ENCODE results near the gene PDAP1. TPM values are rescaled to one million over a fixed set of nuclear protein-coding genes. Genes with fewer than 3 reads are reported as not detected.

PDAP1 gene
- total and polyA plus RNA-seq, 2 of the 13 experiments (the other 11 are each of a cell fraction or from before 2014, with no cell fraction given) = 13.0 to 100 TPM

DNA sequence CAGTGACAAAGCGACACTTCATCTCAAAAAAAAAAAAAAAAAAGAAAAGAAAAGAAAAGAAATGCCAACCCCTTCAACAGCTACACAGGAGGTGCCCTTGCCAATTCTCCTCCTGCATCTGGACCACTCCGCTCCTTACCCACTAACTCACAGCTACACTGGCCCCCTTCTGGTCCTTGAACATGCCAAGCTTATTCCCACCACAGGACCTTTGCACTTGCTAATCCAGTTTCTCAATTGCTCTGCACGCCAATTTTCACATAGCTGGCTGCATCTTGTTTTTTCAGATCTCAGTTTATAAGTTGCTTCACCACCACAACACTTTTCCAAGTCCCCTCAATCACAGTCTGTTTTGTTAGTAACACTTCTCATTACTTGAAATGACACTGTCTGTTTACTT is 5.5 kb downstream of the PDAP1 start:
- Histone ChIP-seq H3K4me2 (ENCODE audit: low read depth, low read length) (no peak overlapping the region), H3K4me3 (replicated peaks in 1 of 3; ENCODE audit: insufficient read depth in 1 of 3, low read depth in 2 of 3, low read length in 3 of 3) (no peak overlapping the region), H3K4me1 (ENCODE audit: insufficient read depth, low read length) (peaks cover 27% of the 10 kb centered on the region), H3K9me3 (ENCODE audit: low read length) (no peaks in the 10 kb centered on the region), H4K20me1 (ENCODE audit: insufficient read depth, low read length) (no peaks in the 10 kb centered on the region), H3K79me2 (ENCODE audit: insufficient read depth, low read length) (peaks cover 36% of the 10 kb centered on the region), H3K9ac (ENCODE audit: insufficient read depth, low read depth, low read length) (no peak overlapping the region), H2AFZ (ENCODE audit: low read length) (no peak overlapping the region), H3K27me3 (ENCODE audit: control insufficient read depth in 1 of 2, insufficient read depth in 2 of 2, low read length in 2 of 2) (no peaks in the 10 kb centered on the region; a peak in 1 of 5 replicates), H3K27ac (ENCODE audit: extremely low read length, insufficient read depth, low read length) (no peak overlapping the region), H3K36me3 (replicated peaks in 1 of 2; ENCODE audit: control insufficient read depth in 1 of 2, insufficient read depth in 2 of 2, low read length in 2 of 2) (peaks cover 42 to 66% of the 10 kb centered on the region in 2 experiments)
- in situ Hi-C loops (cut with HindIII; ENCODE audit: extremely low pct_ligation_motif_present, low pct_unique_long_range_greater_than_20kb) (no loop called here), intact Hi-C loops (cut with micrococcal nuclease; ENCODE audit: unreplicated experiment) (no loop called here)
- ChIA-PET POLR2A (interaction anchor here (1.3 kb wide), 1 partner anchor 30 kb away, joined by 4 read pairs; no protein-coding TSS in a partner anchor), CTCF (ENCODE audit: low intra/inter-chr PET ratio, low total read pairs) (no interaction called here)
- no peak for DNase-seq (ENCODE audit: low spot score)
- 96% methylated on average over 3 of the region's 3 CpGs for WGBS (ENCODE audit: low lambda C conversion rate)
- no TSS peak for BruUV-seq (replicated peaks)
- TF ChIP-seq ZNF564 (CRISPR knock-in tag; IDR thresholded peaks at IDR 0.05) (no peak), NFATC3 (CRISPR knock-in tag; IDR thresholded peaks at IDR 0.05) (no peak), MBNL3 (CRISPR knock-in tag; conservative IDR thresholded peaks at IDR 0.05) (no peak), HIC2 (CRISPR knock-in tag; IDR thresholded peaks at IDR 0.05; ENCODE audit: low read depth) (no peak), KAT8 (CRISPR knock-in tag; IDR thresholded peaks at IDR 0.05) (no peak), JUND (CRISPR knock-in tag; IDR thresholded peaks at IDR 0.05) (no peak), FOSL2 (CRISPR knock-in tag; IDR thresholded peaks at IDR 0.05) (no peak), BATF2 (CRISPR knock-in tag; IDR thresholded peaks at IDR 0.05) (no peak), KLF15 (CRISPR knock-in tag; IDR thresholded peaks at IDR 0.05; ENCODE audit: borderline replicate concordance) (no peak), ZNF275 (CRISPR knock-in tag; IDR thresholded peaks at IDR 0.05; ENCODE audit: borderline replicate concordance) (no peak), NR2F6 (IDR thresholded peaks at IDR 0.05) (no peak), NR2F6 (CRISPR knock-in tag; IDR thresholded peaks at IDR 0.05) (no peak), PHB2 (IDR thresholded peaks at IDR 0.05; ENCODE audit: partially characterized antibody) (no peak), ZFP36L2 (CRISPR knock-in tag; IDR thresholded peaks at IDR 0.05) (no peak), PRMT3 (CRISPR knock-in tag; IDR thresholded peaks at IDR 0.05; ENCODE audit: borderline replicate concordance, low read depth) (no peak), ARHGAP35 (CRISPR knock-in tag; IDR thresholded peaks at IDR 0.05; ENCODE audit: borderline replicate concordance) (no peak), JUN (CRISPR knock-in tag; IDR thresholded peaks at IDR 0.05) (no peak), ZNF792 (CRISPR knock-in tag; IDR thresholded peaks at IDR 0.05) (no peak), TSC22D2 (CRISPR knock-in tag; IDR thresholded peaks at IDR 0.05; ENCODE audit: borderline replicate concordance) (no peak), THAP7 (CRISPR knock-in tag; IDR thresholded peaks at IDR 0.05) (no peak)
- no peak for FAIRE-seq
- no peak for ATAC-seq
